Skeletal muscle cell (primary cell): ENCODE results near the gene SGSM2.

Source experiments
- DNase-seq: peaks from one replicate; pipeline ENCODE4 v3.0.0-alpha.2; 2010; ENCODE audit warnings: low read depth
- H3K4me3 ChIP-seq: 2 replicates; pipeline ENCODE4 v1.5.1; 2011; ENCODE audit warnings: low read depth, mild to moderate bottlenecking, control low read depth, low read length, moderate library complexity

SGSM2 gene

GRCh38 chr17:2380226-2380922, 43.1 kb downstream of the SGSM2 start:
- no peak overlapping the region for H3K4me3 ChIP-seq
- no peak for DNase-seq

- no peak for DNase-seq
- H3K4me3 ChIP-seq, result no peak overlapping the region
These were observed 43.8 kb downstream of the SGSM2 start for GRCh38 chr17:2380950-2381649.

- DNase-seq, result no peak
These were observed 46.4 kb downstream of the SGSM2 start for GRCh38 chr17:2383628-2384167.

GRCh38 chr17:2384439-2385127, 47.3 kb downstream of the SGSM2 start:
- no peak overlapping the region for H3K4me3 ChIP-seq
- no peak for DNase-seq

More at GRCh38 chr17:2383628-2384167, 46.4 kb downstream of the SGSM2 start:
- H3K4me3 ChIP-seq, result no peak overlapping the region

GRCh38 chr17:2385240-2386210, 48.2 kb downstream of the SGSM2 start:
- no peak for DNase-seq
- H3K4me3 ChIP-seq, result no peak overlapping the region

GRCh38 chr17:2386400-2387085, 49.2 kb downstream of the SGSM2 start:
- no peak overlapping the region for H3K4me3 ChIP-seq
- DNase-seq, result no peak

GRCh38 chr17:2387086-2388019, 50.1 kb downstream of the SGSM2 start:
- DNase-seq, result no peak

GRCh38 chr17:2388020-2388682, 50.9 kb downstream of the SGSM2 start:
- no peak overlapping the region for H3K4me3 ChIP-seq
- no peak for DNase-seq

More at GRCh38 chr17:2387086-2388019, 50.1 kb downstream of the SGSM2 start:
- H3K4me3 ChIP-seq, result no peak overlapping the region

GRCh38 chr17:2388683-2389055, 51.4 kb downstream of the SGSM2 start:
- DNase-seq, result no peak
- no peak overlapping the region for H3K4me3 ChIP-seq

- no peak for DNase-seq
- H3K4me3 ChIP-seq, result no peak overlapping the region
These were observed 53.0 kb downstream of the SGSM2 start for GRCh38 chr17:2390199-2390836.

- no peak for DNase-seq
These were observed 54.4 kb downstream of the SGSM2 start for GRCh38 chr17:2391597-2392251.

GRCh38 chr17:2392252-2393173, 55.2 kb downstream of the SGSM2 start:
- H3K4me3 ChIP-seq, result peak overlapping the region; percentile 63
- peak; percentile 90 for DNase-seq

More at GRCh38 chr17:2391597-2392251, 54.4 kb downstream of the SGSM2 start:
- peak overlapping the region; percentile 46 for H3K4me3 ChIP-seq

GRCh38 chr17:2393174-2393953, 56.1 kb downstream of the SGSM2 start:
- H3K4me3 ChIP-seq, result peak overlapping the region; percentile 63
- DNase-seq, result peak; percentile 52
